GM23338 (cell line): Measurements from ENCODE around the gene L1CAM. TPM values are rescaled to one million over a fixed set of nuclear protein-coding genes. Genes with fewer than 3 reads are reported as not detected.

Source experiments
- ATAC-seq: fragments of 200-7000 bp; cut with Tn5 transposase; 3 replicates; pipeline ENCODE4 v1.9.1; 2020
- DNase-seq: peaks from one replicate; pipeline ENCODE4 v3.0.0-alpha.2; 2015; ENCODE audit warnings: low spot score
- H2AFZ ChIP-seq: fragments of 200-600 bp; sonication (generic); 2 replicates; pipeline ENCODE4 v1.8.0; 2016; ENCODE audit warnings: antibody characterized with exemption, mild to moderate bottlenecking, moderate library complexity
- H3F3A ChIP-seq: fragments of 200-600 bp; sonication (generic); replicated peaks from 2 replicates; pipeline ENCODE4 v1.8.0; 2017; ENCODE audit warnings: antibody characterized with exemption, mixed run types, low read depth
- H3K27ac ChIP-seq: fragments of 200-600 bp; sonication (generic); 2 replicates; pipeline ENCODE4 v1.6.1; 2016; ENCODE audit warnings: low read depth
- H3K27me3 ChIP-seq: fragments of 200-600 bp; sonication (generic); 2 replicates; pipeline ENCODE4 v1.8.0; 2016; ENCODE audit warnings: mild to moderate bottlenecking, mixed run types, moderate library complexity; ENCODE audit not compliant: insufficient read depth
- H3K36me3 ChIP-seq: fragments of 200-600 bp; sonication (generic); 2 replicates; pipeline ENCODE4 v1.8.0; 2016; ENCODE audit warnings: mild to moderate bottlenecking; ENCODE audit not compliant: insufficient read depth
- H3K4me1 ChIP-seq: fragments of 200-600 bp; sonication (generic); 2 replicates; pipeline ENCODE4 v1.8.0; 2016; ENCODE audit warnings: mild to moderate bottlenecking, moderate library complexity; ENCODE audit not compliant: insufficient read depth
- H3K4me2 ChIP-seq: fragments of 200-600 bp; sonication (generic); 2 replicates; pipeline ENCODE4 v1.7.1; 2017; ENCODE audit warnings: mixed run types
- H3K4me3 ChIP-seq: fragments of 200-600 bp; sonication (generic); 2 replicates; pipeline ENCODE4 v1.6.1; 2016; ENCODE audit warnings: mixed run types
- H3K79me2 ChIP-seq: fragments of 200-600 bp; sonication (generic); replicated peaks from 2 replicates; pipeline ENCODE4 v1.8.0; 2017; ENCODE audit warnings: mild to moderate bottlenecking; ENCODE audit not compliant: insufficient read depth
- H3K9me2 ChIP-seq: fragments of 200-600 bp; sonication (generic); 2 replicates; pipeline ENCODE4 v1.8.0; 2017; ENCODE audit not compliant: insufficient read depth
- H4K20me1 ChIP-seq: fragments of 200-600 bp; sonication (generic); replicated peaks from 2 replicates; pipeline ENCODE4 v1.8.0; 2017; ENCODE audit warnings: mild to moderate bottlenecking; ENCODE audit not compliant: insufficient read depth
- H3K27ac Mint-ChIP-seq: 2 replicates; pipeline ENCODE4 v1.8.0; 2020; ENCODE audit warnings: inconsistent platforms, mild to moderate bottlenecking, moderate library complexity, mixed read lengths
- H3K27me3 Mint-ChIP-seq: 3 replicates; pipeline ENCODE4 v1.8.0; 2022; ENCODE audit warnings: low read depth, mild to moderate bottlenecking, moderate library complexity, mixed read lengths, inconsistent platforms; ENCODE audit not compliant: insufficient read depth, poor library complexity
- H3K36me3 Mint-ChIP-seq: 3 replicates; pipeline ENCODE4 v1.8.0; 2021; ENCODE audit warnings: low read depth, mild to moderate bottlenecking, inconsistent platforms, moderate library complexity, mixed read lengths
- H3K4me1 Mint-ChIP-seq: 3 replicates; pipeline ENCODE4 v1.8.0; 2020; ENCODE audit warnings: mild to moderate bottlenecking, inconsistent platforms, mixed read lengths
- H3K4me3 Mint-ChIP-seq: 3 replicates; pipeline ENCODE4 v1.8.0; 2021; ENCODE audit warnings: moderate library complexity, mild to moderate bottlenecking, inconsistent platforms, mixed read lengths
- H3K9me3 Mint-ChIP-seq: 3 replicates; pipeline ENCODE4 v1.8.0; 2020; ENCODE audit warnings: moderate library complexity, mild to moderate bottlenecking, inconsistent platforms, mixed read lengths
- CTCF ChIP-seq, 2 experiments: fragments of 200-600 bp in 1 of 2; sonication (generic) in 1 of 2; conservative IDR thresholded peaks; 2 replicates each; pipeline versions ENCODE4 v1.5.1 to v1.6.1; 2016 to 2017; ENCODE audit warnings: antibody characterized with exemption in 2 of 2, low read depth in 2 of 2, mild to moderate bottlenecking in 2 of 2, moderate library complexity in 1 of 2
- EZH2 ChIP-seq: fragments of 200-600 bp; sonication (generic); IDR thresholded peaks from one replicate; pipeline ENCODE4 v1.8.0; 2017; ENCODE audit warnings: antibody characterized with exemption, mild to moderate bottlenecking, low read depth; ENCODE audit not compliant: unreplicated experiment
- POLR2AphosphoS5 ChIP-seq: IDR thresholded peaks from 2 replicates; pipeline ENCODE4 v1.6.1; 2016; ENCODE audit warnings: antibody characterized with exemption, low read depth
- ZNF114 ChIP-seq: fragments of 250-450 bp; sonication (Bioruptor Pico); IDR thresholded peaks from 2 replicates; pipeline ENCODE4 v1.5.0; 2020; ENCODE audit warnings: mild to moderate bottlenecking, moderate library complexity
- ZNF331 ChIP-seq: fragments of 250-450 bp; sonication (Bioruptor Pico); IDR thresholded peaks from 2 replicates; pipeline ENCODE4 v1.5.0; 2020; ENCODE audit warnings: low read depth, mild to moderate bottlenecking, moderate library complexity
- ZNF462 ChIP-seq: fragments of 250-450 bp; sonication (Bioruptor Pico); IDR thresholded peaks from 2 replicates; pipeline ENCODE4 v1.5.0; 2020; ENCODE audit warnings: mild to moderate bottlenecking, moderate library complexity
- polyA plus RNA-seq: library from polyadenylated mRNA; unstranded; fragments of >200 nt; fragmentation: Nextera tagmentation; extraction: Ambion mirVana; gene quantifications from 2 replicates; pipeline ENCODE4 v1.2.1, GENCODE V29; 2016
- total RNA-seq: library from RNA; depleted of rRNA; stranded (reverse); fragments of >200 nt; shearing (Covaris generic); gene quantifications from 2 replicates; pipeline ENCODE4 v1.2.3, GENCODE V29; 2014

The L1CAM gene
- total and polyA plus RNA-seq, 2 experiments from 2014 or later: 7.4 to 29.2 TPM

DNA sequence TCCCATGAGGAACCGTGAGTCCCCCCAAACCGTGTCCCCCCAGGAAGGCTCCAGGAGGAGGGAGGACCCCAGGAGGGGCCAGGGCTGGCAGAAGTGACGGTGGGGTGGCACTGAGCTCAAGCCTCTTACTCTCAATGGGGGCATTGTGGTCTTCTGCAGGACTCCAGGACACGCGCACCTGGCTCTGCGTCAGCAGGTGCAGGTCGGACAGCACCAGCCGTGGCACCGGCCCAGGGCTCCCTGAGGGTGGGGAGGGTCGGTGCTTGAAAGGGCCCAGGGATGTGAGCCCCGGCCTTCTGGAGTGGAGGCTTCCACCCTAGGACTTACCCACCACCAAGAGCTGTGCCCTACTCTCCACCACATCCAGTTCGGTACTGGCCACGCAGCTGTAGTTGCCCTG, 18.3 kb downstream of the L1CAM start:
- TF ChIP-seq CTCF (conservative IDR thresholded peaks at IDR 0.05; ENCODE audit: low read depth in 2 of 2) (no peak), POLR2AphosphoS5 (no peak), ZNF331 (CRISPR knock-in tag) (no peak), ZNF462 (CRISPR knock-in tag) (no peak), ZNF114 (CRISPR knock-in tag) (no peak), EZH2 (no peak)
- Mint-ChIP-seq H3K36me3 (peaks cover 23% of the 10 kb centered on the region), H3K9me3 (no peaks in the 10 kb centered on the region), H3K27me3 (peaks cover 4% of the 10 kb centered on the region), H3K4me1 (peaks cover 17% of the 10 kb centered on the region), H3K4me3 (no peak overlapping the region), H3K27ac (no peak overlapping the region)
- H3K4me2 ChIP-seq: no peak overlapping the region
- H3K4me1 ChIP-seq: no peaks in the 10 kb centered on the region; the same call in 1 of the 2 replicates
- no peak overlapping the region for H3K27ac ChIP-seq
- no peaks in the 10 kb centered on the region for H3K36me3 ChIP-seq
- no peaks in the 10 kb centered on the region for H3K27me3 ChIP-seq
- H4K20me1 ChIP-seq: no peaks in the 10 kb centered on the region
- H3K9me2 ChIP-seq: no peaks in the 10 kb centered on the region
- H3K4me3 ChIP-seq: no peak overlapping the region
- no peaks in the 10 kb centered on the region for H3F3A ChIP-seq
- ATAC-seq (no peak), DNase-seq (no peak)
- H3K79me2 ChIP-seq: no peaks in the 10 kb centered on the region
- no peak overlapping the region for H2AFZ ChIP-seq
